HG02885 (cell line): Measurements from ENCODE around the gene SLC12A5.

Source experiments
- ATAC-seq: cut with Tn5 transposase; IDR thresholded peaks from one replicate; pipeline ENCODE4 v1.9.1; 2021; ENCODE audit warnings: mild to moderate bottlenecking; ENCODE audit not compliant: unreplicated experiment, poor library complexity

The SLC12A5 gene

GRCh38 chr20:46006022-46006705 lies 22.9 kb upstream of the SLC12A5 start:
- ATAC-seq = no peak

- ATAC-seq = no peak
Measured at GRCh38 chr20:46006964-46007363, 22.1 kb upstream of the SLC12A5 start.

DNA sequence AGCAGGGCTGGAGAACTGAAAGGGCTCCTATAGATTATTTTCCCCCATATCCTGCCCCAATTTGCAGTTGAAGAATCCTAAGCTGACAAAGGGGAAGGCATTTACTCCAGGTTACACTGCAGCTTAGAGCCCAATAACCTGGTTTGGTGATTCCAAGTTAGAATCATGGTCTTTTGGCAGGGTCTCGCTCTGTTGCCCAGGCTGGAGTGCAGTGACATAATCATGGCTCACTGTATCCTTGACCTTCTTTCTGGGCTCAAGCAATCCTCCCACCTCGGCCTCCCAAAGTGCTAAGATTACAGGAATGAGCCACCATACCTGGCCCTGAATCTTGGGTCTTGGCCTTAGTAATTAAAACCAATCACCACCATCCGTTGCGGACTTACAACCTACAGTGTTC lies 21.3 kb upstream of the SLC12A5 start:
- ATAC-seq = no peak

GRCh38 chr20:46009816-46010215 lies 19.2 kb upstream of the SLC12A5 start:
- ATAC-seq = no peak

DNA sequence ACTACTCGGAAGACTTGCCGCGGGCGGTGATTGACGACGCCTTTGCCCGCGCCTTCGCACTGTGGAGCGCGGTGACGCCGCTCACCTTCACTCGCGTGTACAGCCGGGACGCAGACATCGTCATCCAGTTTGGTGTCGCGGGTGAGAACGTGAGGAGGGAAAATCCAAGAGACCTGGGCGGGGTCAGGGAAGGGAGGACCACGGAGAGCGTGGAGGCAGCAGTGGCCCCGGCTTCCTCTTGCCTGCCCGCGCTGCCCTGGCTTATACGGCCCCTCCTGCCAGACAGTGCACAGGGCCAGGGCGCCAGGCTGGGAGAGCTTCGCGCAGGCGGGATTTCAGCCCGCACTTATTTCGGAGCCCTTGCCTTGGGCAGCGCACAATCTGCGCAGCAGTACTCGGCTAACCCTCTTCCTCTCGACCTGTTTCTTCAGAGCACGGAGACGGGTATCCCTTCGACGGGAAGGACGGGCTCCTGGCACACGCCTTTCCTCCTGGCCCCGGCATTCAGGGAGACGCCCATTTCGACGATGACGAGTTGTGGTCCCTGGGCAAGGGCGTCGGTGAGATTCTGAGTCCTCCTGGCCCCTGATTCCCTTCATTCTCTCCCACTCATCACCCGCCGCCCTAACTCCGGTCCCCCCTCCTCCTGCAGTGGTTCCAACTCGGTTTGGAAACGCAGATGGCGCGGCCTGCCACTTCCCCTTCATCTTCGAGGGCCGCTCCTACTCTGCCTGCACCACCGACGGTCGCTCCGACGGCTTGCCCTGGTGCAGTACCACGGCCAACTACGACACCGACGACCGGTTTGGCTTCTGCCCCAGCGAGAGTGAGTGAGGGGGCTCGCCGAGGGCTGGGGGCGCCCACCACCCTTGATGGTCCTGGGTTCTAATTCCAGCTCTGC lies 18.3 kb upstream of the SLC12A5 start:
- ATAC-seq = no peak

DNA sequence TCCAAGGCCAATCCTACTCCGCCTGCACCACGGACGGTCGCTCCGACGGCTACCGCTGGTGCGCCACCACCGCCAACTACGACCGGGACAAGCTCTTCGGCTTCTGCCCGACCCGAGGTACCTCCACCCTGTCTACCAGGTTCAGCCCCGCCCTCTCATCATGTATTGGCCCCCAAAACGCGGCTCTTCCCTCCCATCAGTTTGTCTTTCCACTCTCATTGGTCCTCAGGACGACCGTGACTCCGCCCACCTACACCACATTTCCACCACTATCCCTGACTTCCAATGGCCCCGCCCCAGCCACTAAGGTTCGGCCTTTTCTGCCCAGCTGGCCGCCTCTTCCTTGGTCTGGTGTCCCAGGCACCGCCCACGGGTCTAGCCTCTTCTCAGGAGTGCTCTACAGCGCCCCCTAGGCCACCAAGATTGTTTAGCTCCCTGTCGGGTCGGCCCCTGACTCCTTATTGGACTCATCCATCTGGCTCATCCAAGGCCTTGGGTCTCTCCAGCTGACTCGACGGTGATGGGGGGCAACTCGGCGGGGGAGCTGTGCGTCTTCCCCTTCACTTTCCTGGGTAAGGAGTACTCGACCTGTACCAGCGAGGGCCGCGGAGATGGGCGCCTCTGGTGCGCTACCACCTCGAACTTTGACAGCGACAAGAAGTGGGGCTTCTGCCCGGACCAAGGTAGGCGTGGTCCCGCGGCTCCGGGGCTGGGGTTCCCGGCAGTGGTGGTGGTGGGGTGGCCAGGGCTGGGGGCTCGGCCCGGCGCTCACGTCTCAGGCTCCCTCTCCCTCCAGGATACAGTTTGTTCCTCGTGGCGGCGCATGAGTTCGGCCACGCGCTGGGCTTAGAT lies 17.2 kb upstream of the SLC12A5 start:
- ATAC-seq = no peak

DNA sequence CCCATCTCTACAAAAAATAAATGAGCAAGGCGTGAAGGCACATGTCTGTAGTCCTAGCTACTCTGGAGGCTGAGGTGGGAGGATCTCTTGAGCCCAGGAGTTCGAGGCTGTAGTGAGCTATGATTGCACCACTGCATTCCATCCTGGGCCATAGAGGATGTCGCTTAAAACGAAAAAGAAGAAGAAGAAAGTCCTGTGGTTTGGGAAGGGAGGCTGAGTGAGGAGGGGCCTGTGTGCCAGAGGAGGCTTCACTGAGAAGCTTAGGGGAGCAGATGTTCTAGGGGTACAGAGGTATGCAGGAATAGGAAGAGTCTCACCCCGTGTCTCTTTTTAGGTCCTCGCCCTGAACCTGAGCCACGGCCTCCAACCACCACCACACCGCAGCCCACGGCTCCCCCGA lies 16.1 kb upstream of the SLC12A5 start:
- no peak for ATAC-seq

- ATAC-seq = no peak
Measured at GRCh38 chr20:46013322-46013828, 15.6 kb upstream of the SLC12A5 start.

- ATAC-seq = peak; percentile 74
Measured at GRCh38 chr20:46013829-46014516, 15.0 kb upstream of the SLC12A5 start.

DNA sequence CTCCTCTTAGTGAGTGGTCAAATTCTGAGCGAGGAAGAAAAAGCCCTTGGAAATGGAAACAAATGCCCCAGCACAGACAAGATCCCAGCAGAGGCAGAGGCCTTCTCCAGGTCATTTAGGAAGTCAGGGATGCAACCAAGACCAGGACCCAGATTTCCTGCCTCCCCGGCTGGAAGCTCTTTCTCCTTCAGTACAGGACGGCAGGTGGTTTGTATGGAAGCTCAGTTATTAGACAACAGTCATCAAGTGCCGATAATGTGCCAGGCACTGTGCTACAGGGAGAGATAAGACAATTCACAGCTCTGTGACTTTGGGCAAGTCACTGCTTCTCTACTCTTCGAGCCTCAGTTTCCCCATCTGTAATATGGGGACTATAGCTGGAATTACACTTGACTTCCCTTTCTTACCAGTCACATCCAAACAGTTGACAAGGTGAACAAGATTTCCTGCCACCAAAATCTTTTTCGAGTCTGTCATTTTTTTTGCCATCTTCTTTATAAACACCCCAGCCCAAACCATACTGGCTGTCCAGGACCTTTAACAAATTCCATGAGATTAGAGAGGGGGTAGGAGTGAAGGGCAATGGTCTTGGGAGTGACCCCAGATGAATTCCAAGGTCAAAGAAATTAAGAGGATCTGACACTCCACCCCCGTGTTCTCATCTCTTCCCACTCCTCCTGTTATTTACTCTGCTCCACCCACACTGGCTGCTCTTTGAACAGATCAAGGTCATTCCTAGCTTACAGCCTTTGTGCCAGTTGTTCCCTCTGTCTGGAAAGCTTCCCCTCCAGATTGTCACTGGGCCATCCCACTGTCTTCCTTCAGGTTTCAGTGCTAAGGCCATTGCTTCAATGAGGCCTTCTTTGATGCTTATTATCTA lies 14.3 kb upstream of the SLC12A5 start:
- no peak for ATAC-seq

DNA sequence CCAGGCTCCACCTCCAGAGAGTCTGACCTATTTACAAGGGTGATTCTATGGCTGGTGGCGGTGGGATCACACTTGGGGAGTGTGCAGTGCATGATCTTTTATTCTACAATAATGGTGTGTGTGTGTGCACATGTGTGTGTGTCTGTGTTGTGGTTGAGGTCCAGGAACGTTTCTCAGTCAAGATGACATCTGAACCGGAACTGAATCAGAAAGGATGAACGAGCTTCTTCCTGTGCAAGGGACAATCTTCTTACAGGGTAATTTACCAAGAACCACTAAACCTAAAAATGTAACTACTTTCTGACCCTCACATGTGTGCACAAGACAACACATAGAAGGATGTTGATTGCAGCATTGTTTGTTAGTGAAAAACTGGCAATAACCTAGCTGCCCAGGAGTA lies 11.7 kb upstream of the SLC12A5 start:
- no peak for ATAC-seq

DNA sequence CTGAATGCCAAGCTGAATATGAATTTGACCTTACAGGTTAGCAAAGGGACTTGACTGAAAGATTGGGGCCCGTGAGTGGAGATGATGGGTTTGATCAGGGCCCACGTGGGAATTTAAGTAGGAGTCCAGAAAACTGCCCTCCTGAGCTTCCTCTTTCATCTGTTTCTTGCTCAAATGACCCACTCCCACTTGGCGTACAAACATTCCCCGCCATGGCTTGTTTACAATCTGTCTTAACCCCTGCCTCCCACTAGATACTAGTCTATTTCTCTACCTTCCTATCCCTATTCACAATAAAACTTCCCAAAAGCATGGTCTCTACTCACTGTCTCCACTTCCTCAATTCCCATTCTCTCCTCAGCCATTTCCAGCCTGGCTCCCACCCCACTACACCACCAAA lies 10.9 kb upstream of the SLC12A5 start:
- ATAC-seq = no peak

DNA sequence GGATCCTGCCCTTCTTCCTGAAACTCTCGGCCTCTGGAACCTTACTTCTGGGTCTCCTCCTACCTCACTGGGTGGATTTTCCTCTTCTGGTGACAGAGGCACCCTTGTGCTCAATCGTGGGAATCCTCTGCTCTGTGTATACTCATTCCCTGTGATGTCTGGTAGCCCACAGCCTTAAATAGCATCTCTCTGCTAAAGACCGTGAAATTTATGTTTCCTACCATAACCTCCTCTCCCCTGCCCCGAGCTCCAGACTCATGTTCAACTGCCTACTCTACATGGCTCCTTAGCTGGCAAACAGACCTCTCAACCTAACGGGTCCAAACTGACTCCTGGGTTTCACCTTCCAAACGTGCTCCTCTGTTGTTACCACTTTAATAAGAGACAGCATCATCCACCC lies 10.4 kb upstream of the SLC12A5 start:
- ATAC-seq = no peak

- no peak for ATAC-seq
Measured at GRCh38 chr20:46020555-46020954, 8.5 kb upstream of the SLC12A5 start.

- ATAC-seq = no peak
Measured at GRCh38 chr20:46021361-46022359, 7.4 kb upstream of the SLC12A5 start.

DNA sequence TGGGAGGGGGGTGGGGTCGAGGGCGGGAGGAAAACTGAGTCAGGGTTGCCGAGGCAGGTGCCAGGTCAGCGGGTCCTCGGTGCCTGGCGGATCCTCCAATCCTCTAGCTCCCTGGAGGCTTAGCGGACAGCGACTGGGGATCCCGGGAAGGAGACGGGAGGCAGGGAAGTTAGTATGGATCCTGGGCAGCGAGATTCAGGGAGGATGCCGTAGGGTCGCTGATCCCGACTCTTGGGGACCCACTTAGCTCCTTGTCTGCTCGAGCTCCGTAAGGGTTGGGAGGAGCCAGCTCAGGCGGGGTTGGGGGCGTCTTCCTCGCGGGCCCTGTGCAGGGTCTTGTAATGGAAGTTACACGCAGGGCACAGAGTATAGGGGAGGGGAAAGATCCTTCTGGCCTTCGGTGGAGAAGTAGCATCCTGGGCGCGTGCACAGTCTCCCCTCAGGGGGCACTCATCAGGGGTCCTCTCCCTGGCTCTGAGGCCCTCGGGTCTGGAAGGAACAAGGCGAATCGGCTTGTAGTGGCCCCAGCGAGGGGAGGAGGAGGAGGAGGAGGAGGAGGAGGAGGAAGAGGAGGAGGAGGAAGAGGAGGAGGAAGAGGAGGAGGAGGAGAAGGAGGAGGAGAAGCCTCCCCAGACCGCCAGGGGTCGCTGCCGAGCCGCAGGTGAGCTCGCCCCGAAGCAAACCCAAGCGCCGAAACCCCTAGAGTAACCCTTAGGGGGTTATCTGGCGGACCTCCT lies 6.4 kb upstream of the SLC12A5 start:
- ATAC-seq = no peak

DNA sequence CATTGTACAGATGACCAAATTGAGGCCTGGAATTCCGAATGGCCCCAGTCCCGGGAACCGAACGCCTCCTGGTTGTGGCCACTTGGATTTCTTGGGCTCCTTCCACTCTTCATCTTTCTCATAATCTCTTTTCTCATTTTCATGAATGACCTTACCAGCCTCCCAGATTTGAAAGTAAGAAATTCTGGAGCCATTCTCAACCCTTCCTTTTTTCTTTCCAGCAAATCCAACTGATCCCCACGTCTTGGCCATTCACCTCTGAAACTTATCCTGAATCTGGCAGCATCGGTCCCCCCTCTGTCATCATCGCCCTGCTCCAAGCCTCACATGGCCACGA lies 5.9 kb upstream of the SLC12A5 start:
- ATAC-seq = no peak
